Fibroblast of mammary gland (primary cell): ENCODE data around the gene CEP250.

ENCODE experiments used
- DNase-seq: peaks from one replicate; pipeline ENCODE4 v3.0.0-alpha.2; 2010; ENCODE audit warnings: low read depth
- H3K4me3 ChIP-seq: 2 replicates; pipeline ENCODE4 v1.5.1; 2011; ENCODE audit warnings: low read depth, mild to moderate bottlenecking, low read length, moderate library complexity; ENCODE audit not compliant: control insufficient read depth
- TF ChIP-seq, protein P1 (sequence below): conservative IDR thresholded peaks from 2 replicates; pipeline ENCODE4 v1.5.1; 2011; ENCODE audit warnings: low read depth, low read length, inconsistent platforms; ENCODE audit not compliant: control insufficient read depth, insufficient read depth

Gene CEP250

DNA sequence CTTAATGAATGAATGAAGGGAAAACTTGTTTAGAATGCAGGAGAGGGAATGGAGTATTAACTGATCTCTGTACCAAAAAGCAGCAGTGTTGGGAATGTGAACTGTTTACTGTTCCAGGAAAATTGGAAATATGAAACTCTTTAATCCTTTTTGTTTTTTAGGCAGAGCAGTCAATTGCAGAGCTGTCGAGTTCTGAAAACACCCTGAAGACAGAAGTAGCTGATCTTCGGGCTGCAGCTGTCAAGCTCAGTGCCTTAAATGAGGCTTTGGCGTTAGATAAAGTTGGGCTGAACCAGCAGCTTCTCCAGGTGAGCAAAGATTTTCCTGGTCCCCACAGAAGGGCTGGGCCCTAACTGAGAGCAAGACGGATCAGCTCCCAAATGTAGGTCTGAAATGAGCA, 20.9 kb downstream of the CEP250 start:
- no peak overlapping the region for H3K4me3 ChIP-seq
- no peak for DNase-seq
- TF ChIP-seq, protein P1, sequence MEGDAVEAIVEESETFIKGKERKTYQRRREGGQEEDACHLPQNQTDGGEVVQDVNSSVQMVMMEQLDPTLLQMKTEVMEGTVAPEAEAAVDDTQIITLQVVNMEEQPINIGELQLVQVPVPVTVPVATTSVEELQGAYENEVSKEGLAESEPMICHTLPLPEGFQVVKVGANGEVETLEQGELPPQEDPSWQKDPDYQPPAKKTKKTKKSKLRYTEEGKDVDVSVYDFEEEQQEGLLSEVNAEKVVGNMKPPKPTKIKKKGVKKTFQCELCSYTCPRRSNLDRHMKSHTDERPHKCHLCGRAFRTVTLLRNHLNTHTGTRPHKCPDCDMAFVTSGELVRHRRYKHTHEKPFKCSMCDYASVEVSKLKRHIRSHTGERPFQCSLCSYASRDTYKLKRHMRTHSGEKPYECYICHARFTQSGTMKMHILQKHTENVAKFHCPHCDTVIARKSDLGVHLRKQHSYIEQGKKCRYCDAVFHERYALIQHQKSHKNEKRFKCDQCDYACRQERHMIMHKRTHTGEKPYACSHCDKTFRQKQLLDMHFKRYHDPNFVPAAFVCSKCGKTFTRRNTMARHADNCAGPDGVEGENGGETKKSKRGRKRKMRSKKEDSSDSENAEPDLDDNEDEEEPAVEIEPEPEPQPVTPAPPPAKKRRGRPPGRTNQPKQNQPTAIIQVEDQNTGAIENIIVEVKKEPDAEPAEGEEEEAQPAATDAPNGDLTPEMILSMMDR: no peak

DNA sequence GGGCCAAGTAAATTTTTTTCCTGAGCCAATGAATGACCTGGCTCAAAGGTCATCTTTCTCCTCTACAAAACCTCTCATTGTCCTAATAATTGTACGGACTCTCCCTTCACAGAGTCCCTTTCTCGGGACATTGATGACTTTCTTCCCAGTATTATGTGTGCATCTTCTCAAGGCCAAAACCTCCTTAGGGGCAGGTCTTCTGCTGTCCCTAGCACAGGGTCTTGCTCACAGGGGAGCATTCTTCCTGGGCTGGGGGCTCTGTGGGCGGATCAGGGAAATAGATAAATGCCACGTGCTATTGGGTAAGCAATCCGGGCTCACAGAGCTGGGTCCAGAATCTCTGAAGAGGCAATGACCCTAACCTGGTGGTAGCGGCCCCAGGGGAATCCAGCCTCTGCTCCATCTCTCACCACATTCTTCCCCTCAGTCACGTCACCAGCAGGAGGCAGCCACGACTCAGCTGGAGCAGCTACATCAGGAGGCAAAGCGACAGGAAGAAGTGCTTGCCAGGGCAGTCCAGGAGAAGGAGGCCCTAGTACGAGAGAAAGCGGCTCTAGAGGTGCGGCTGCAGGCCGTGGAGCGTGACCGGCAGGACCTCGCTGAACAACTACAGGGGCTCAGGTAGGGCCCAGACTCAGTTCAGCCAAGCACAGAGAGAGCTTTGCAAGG, 23.5 kb downstream of the CEP250 start:
- H3K4me3 ChIP-seq: no peak overlapping the region
- TF ChIP-seq, protein P1: no peak
- DNase-seq: no peak

DNA sequence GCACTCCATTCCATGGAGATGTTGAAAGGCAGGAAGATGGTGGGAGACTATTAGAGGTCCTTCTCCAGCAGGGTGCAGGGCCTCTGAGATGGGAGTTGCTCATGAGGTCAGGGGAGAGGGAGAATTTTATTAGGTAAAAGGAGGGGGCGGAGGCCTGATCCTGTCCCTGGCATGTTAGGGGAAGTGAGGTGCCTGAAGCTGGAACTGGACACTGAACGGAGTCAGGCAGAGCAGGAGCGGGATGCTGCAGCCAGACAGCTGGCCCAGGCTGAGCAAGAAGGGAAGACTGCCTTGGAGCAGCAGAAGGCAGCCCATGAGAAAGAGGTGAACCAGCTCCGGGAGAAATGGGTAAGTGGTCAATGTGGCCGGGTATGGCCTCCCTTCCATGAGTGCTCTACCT, 24.4 kb downstream of the CEP250 start:
- TF ChIP-seq, protein P1: no peak
- no peak overlapping the region for H3K4me3 ChIP-seq
- no peak for DNase-seq

DNA sequence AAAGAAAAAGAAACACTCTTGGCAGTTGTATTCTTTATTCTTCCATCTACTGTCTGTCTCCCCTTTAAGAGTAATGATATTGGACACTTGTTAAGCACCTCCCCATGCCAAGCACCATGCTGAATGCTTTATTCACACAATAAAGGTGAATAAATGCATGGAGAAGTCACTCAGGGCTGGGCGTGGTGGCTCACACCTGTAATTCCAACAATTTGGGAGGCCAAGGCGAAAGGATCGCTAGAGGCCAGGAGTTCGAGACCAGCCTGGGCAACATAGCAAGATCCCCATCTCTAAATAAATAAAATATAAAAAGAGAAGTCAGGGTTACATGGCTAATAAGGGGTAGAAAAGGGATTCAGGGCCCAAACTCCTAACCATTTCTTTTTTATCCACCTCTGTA, 32.1 kb downstream of the CEP250 start:
- TF ChIP-seq, protein P1: no peak

DNA sequence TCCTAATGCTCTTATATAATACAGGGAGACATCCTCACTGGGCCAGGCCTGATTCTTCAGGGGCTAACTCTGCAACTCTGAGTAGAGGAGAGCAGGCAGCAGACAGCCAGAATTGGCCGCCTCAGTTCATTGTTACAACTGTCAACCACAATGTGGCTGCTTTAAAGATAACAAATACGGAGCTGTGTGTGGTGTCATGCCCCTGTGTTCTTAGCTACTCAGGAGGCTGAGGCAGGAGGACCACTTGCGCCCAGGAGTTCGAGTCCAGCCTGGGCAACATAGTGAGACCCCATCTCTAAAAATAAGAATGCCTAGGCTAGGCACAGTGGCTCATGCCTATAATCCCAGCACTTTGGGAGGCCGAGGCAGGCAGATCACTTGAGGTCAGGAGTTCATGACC, 34.3 kb downstream of the CEP250 start:
- TF ChIP-seq, protein P1: no peak
- no peak overlapping the region for H3K4me3 ChIP-seq
- no peak for DNase-seq

More for the DNA sequence above, 32.1 kb downstream of the CEP250 start:
- DNase-seq: no peak
- no peak overlapping the region for H3K4me3 ChIP-seq

DNA sequence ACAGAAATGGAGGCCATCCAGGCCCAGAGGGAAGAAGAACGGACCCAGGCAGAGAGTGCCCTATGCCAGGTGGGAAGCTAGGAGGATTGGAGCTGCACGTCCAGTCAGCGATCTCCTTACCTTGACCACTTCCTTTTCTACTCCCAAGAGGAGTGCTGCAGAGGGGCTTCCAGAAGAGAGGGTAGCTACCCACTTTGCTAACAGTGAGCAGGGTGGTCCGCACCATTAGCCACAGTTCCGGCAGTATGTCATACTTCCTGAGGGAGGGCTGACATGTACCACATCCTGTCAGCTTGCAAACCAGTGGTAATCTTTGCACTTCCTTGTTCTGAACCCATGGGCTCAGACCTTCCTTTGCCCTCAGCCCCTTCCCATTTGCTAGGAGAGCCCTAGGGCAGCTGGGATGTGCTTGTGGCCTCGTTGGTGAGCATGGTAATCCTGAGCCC, 35.4 kb downstream of the CEP250 start:
- TF ChIP-seq, protein P1: no peak
- no peak overlapping the region for H3K4me3 ChIP-seq
- no peak for DNase-seq

DNA sequence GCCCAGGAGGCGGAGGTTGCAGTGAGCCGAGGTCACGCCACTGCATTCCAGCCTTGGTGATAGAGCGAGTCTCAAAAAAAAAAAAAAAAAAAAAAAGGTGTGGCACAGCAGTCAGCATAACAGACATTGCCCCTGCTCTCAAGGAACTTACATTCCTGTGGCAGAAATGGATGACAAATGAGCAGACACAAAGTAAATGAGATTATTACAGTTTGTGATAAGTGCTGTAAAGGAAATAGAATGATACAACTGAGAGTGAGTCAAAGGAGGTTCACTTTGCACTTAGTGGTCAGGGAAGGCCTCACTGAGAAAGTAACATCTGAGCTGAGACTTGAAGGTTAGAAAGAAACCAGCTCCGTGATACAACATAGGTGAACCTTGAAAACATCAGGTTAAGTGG, 36.4 kb downstream of the CEP250 start:
- H3K4me3 ChIP-seq: no peak overlapping the region
- DNase-seq: no peak
- TF ChIP-seq, protein P1: no peak
